Measurements from ENCODE around the gene HASPIN. TPM values are rescaled to one million over a fixed set of nuclear protein-coding genes. Genes with fewer than 3 reads are reported as not detected.

Gene HASPIN
- total RNA-seq (ENCODE audit: unreplicated experiment) = 2.3 TPM
- long read RNA-seq = 0 reads

DNA sequence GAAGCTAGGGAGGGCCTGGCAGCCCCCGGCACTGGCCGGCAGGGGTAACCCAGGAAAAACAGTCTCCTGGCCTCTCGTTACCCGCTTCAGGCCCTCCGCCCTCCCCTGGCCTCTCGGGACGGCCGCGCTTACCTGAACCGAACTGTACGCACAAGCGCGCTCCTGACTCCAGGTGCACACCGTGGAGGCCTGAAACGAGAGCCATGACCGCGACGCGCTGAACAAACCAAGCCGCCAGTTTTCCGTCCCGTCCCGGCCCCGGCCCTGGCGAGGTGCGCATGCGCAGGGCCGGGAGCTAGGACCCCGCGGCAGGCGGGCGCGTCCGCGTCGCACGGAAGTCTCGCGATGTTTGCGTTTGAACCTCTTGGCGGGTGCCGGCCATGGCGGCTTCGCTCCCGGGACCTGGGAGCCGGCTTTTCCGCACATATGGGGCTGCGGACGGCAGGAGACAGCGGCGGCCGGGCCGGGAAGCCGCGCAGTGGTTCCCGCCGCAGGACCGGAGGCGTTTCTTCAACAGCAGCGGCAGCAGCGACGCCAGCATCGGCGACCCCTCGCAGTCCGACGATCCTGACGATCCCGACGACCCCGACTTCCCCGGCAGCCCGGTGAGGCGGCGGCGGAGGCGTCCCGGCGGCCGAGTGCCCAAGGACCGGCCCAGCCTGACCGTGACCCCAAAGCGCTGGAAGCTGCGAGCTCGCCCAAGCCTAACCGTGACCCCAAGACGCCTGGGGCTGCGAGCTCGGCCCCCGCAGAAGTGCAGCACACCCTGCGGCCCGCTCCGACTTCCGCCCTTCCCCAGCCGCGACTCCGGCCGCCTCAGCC is at the start of gene HASPIN:
TSS of gene HASPIN (plus strand) at position 348 of the 822 bp plus-strand sequence. CDS start at position 381, 33 bp downstream.
- Mint-ChIP-seq H3K36me3 (ENCODE audit: unreplicated experiment) (no peaks in the 10 kb centered on the region), H3K9me3 (ENCODE audit: unreplicated experiment) (peaks cover 6% of the 10 kb centered on the region), H3K4me3 (ENCODE audit: unreplicated experiment) (peak within 1 kb of the TSS; percentile 95), H3K27ac (ENCODE audit: unreplicated experiment) (peak within 1 kb of the TSS; percentile 88), H3K4me1 (ENCODE audit: low read depth, unreplicated experiment) (peaks cover 11% of the 10 kb centered on the region), H3K27me3 (ENCODE audit: unreplicated experiment) (peaks cover 2% of the 10 kb centered on the region)
- TF ChIP-seq, protein P1, sequence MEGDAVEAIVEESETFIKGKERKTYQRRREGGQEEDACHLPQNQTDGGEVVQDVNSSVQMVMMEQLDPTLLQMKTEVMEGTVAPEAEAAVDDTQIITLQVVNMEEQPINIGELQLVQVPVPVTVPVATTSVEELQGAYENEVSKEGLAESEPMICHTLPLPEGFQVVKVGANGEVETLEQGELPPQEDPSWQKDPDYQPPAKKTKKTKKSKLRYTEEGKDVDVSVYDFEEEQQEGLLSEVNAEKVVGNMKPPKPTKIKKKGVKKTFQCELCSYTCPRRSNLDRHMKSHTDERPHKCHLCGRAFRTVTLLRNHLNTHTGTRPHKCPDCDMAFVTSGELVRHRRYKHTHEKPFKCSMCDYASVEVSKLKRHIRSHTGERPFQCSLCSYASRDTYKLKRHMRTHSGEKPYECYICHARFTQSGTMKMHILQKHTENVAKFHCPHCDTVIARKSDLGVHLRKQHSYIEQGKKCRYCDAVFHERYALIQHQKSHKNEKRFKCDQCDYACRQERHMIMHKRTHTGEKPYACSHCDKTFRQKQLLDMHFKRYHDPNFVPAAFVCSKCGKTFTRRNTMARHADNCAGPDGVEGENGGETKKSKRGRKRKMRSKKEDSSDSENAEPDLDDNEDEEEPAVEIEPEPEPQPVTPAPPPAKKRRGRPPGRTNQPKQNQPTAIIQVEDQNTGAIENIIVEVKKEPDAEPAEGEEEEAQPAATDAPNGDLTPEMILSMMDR (IDR thresholded peaks at IDR 0.05; ENCODE audit: partially characterized antibody, unreplicated experiment) = peak; percentile 41
- DNase-seq = peak; percentile 94

DNA sequence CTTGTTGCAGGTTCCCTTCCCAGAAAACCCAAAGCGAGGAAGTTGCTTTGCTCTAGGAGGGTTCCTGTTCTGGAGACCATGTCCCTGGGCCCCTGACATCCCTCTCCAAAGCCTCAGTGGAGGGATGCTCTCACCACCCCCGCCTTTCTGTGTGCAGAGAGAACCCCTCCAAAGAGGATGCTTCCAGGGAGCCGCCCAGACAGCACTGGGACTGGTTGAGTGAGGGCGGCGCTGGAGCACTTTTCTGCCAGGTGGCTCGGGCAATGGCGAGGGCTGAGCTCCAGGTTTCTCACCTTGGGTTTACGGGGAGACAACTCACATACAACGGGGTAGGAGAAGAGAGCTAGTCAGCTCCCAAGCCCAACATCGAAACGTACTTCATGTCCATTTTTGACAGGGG is 47.8 kb upstream of the HASPIN start:
- H3K4me3 Mint-ChIP-seq (ENCODE audit: unreplicated experiment) = no peak overlapping the region
- H3K4me1 Mint-ChIP-seq (ENCODE audit: low read depth, unreplicated experiment) = no peaks in the 10 kb centered on the region
- no peak for DNase-seq
- H3K27me3 Mint-ChIP-seq (ENCODE audit: unreplicated experiment) = peaks cover 2% of the 10 kb centered on the region
- peak overlapping the region; percentile 28 for H3K27ac Mint-ChIP-seq (ENCODE audit: unreplicated experiment)
- H3K9me3 Mint-ChIP-seq (ENCODE audit: unreplicated experiment) = no peaks in the 10 kb centered on the region
- TF ChIP-seq, protein P1 (IDR thresholded peaks at IDR 0.05; ENCODE audit: partially characterized antibody, unreplicated experiment) = no peak
- H3K36me3 Mint-ChIP-seq (ENCODE audit: unreplicated experiment) = no peaks in the 10 kb centered on the region

DNA sequence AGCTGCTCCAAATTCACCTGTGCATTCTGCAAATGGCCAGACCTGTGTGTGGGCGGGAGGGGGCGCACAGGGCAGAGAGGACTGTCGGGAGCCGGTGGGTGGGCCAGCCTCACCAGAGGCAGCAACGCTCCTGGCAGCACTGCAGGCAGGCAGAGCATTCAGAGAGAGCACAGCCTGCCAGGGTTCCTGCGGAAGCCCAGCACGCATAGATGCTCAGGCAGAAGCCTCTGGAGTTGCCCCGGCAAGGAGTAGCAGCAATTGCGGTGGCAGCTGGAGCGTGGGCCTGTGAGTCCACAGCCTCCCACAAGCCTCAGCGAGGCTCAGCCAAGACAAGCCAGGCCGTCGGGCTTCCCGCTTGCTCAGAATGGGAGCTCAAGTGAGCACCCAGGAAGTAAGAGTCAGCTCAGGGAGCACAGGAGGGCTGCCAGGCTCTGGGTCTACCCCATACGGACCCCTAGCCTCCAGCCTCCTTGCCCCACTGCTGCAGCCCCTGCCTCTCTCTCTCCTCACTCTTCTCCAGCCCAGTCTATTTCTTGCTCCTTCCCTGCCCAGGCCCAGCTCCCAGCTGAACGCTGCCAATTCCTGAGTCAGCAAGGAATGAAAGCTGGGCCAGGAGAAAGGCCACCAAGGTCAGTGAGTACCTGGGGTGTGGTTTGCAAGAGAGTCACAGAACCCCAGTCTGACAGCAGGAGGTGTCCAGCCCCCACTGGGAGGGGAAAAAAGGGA is 45.4 kb upstream of the HASPIN start:
- no peak overlapping the region for H3K4me3 Mint-ChIP-seq (ENCODE audit: unreplicated experiment)
- no peaks in the 10 kb centered on the region for H3K9me3 Mint-ChIP-seq (ENCODE audit: unreplicated experiment)
- no peaks in the 10 kb centered on the region for H3K36me3 Mint-ChIP-seq (ENCODE audit: unreplicated experiment)
- TF ChIP-seq, protein P1 (IDR thresholded peaks at IDR 0.05; ENCODE audit: partially characterized antibody, unreplicated experiment) = no peak
- H3K4me1 Mint-ChIP-seq (ENCODE audit: low read depth, unreplicated experiment) = peaks cover 2% of the 10 kb centered on the region
- no peak for DNase-seq
- no peak overlapping the region for H3K27ac Mint-ChIP-seq (ENCODE audit: unreplicated experiment)
- H3K27me3 Mint-ChIP-seq (ENCODE audit: unreplicated experiment) = peaks cover 2% of the 10 kb centered on the region

DNA sequence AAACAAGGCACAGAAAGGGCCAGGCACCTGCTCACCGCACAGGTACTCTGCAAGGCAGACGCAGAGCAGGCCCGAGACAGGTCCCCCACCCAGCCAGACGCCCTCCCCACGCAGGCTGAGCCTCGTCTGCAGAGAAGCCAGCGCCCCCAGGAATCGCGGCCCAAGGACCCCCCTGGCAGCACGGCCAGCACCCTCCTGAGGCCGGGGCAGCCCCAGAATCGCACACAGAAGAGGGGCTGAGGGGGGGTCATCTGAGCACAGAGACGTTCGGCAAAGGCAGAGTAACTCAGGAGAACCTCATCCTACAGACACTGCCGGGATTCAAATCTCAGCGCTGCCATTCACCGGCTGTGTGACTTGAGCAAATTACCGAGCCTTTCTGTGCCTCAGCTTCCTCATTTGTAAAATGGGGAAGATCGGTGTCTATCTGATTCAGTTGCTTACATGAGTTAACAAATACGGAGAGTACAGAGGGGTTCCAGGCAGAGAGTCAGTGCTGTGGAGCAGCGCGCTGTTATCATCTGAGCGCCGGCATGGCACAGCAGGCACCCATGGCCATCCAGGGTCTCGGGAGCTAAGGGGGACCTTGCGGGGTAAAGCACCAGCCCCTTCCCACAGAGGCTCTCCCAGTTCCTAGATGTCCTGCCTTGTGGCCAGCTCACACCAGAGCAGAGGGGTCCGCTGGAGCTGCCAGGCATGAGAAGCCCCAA is 44.7 kb upstream of the HASPIN start:
- TF ChIP-seq, protein P1 (IDR thresholded peaks at IDR 0.05; ENCODE audit: partially characterized antibody, unreplicated experiment) = no peak
- DNase-seq = no peak
- Mint-ChIP-seq H3K4me1 (ENCODE audit: low read depth, unreplicated experiment) (peaks cover 2% of the 10 kb centered on the region), H3K27ac (ENCODE audit: unreplicated experiment) (no peak overlapping the region), H3K4me3 (ENCODE audit: unreplicated experiment) (no peak overlapping the region), H3K9me3 (ENCODE audit: unreplicated experiment) (no peaks in the 10 kb centered on the region), H3K36me3 (ENCODE audit: unreplicated experiment) (no peaks in the 10 kb centered on the region), H3K27me3 (ENCODE audit: unreplicated experiment) (no peaks in the 10 kb centered on the region)

All from glutamatergic neuron (in vitro differentiated cells).